CD4-positive, alpha-beta T cell (primary cell): ENCODE measurements around the gene SCAMP4. TPM values are rescaled to one million over a fixed set of nuclear protein-coding genes. Genes with fewer than 3 reads are reported as not detected.

Experiments used
- ATAC-seq: fragments of 200-7000 bp; cut with Tn5 transposase; one replicate; pipeline ENCODE4 v1.10.0; 2022; ENCODE audit warnings: mild to moderate bottlenecking; ENCODE audit not compliant: poor library complexity
- CTCF ChIA-PET: fragments of 350-600 bp; sonication (Branson Sonifier 250); formaldehyde crosslinking; loops from one replicate; lab custom pipeline; 2021; ENCODE audit warnings: antibody characterized with exemption, inconsistent platforms; lab: Charles Lee
- POLR2A ChIA-PET: fragments of 350-600 bp; sonication (Branson Sonifier 250); formaldehyde crosslinking; loops from one replicate; lab custom pipeline; 2021; ENCODE audit warnings: antibody characterized with exemption, inconsistent platforms; lab: Charles Lee
- DNase-seq, 14 experiments: peaks; one replicate each; pipeline ENCODE4 v3.0.0-alpha.2; 2013 to 2020; ENCODE audit warnings: mixed read lengths in 2 of 14
- H3K27ac ChIP-seq, 2 donors: one replicate each; pipeline versions ENCODE4 v1.5.1 to v1.7.0; 2013; ENCODE audit warnings: low read length in 2 of 2, low read depth in 1 of 2, mild to moderate bottlenecking in 1 of 2
- H3K27me3 ChIP-seq, 2 experiments: 1 replicate in 1 of 2; 2 replicates in 1 of 2; pipeline versions ENCODE4 v1.6.1 to v1.7.0; 2013; ENCODE audit warnings: low read length in 2 of 2, control low read depth in 1 of 2, mild to moderate bottlenecking in 1 of 2, moderate library complexity in 1 of 2; ENCODE audit not compliant: insufficient read depth in 2 of 2, control insufficient read depth in 1 of 2
- H3K36me3 ChIP-seq: one replicate; pipeline ENCODE4 v1.6.1; 2013; ENCODE audit warnings: low read length, control low read depth; ENCODE audit not compliant: insufficient read depth
- H3K4me1 ChIP-seq: one replicate; pipeline ENCODE4 v1.6.1; 2013; ENCODE audit warnings: low read length, control low read depth; ENCODE audit not compliant: insufficient read depth
- H3K4me3 ChIP-seq: one replicate; pipeline ENCODE4 v1.5.1; 2013; ENCODE audit warnings: mild to moderate bottlenecking, low read length, moderate library complexity
- H3K9me3 ChIP-seq, 2 experiments: 1 replicate in 1 of 2; 2 replicates in 1 of 2; pipeline versions ENCODE4 v1.6.1 to v1.7.0; 2013; ENCODE audit warnings: low read length in 2 of 2, mild to moderate bottlenecking in 2 of 2, control low read depth in 1 of 2, moderate library complexity in 1 of 2; ENCODE audit not compliant: control insufficient read depth in 1 of 2, insufficient read depth in 1 of 2
- H3K27ac Mint-ChIP-seq: one replicate; pipeline ENCODE4 v1.8.0; 2020; ENCODE audit warnings: mixed read lengths
- H3K27me3 Mint-ChIP-seq: one replicate; pipeline ENCODE4 v1.8.0; 2021; ENCODE audit warnings: mixed read lengths
- H3K36me3 Mint-ChIP-seq: one replicate; pipeline ENCODE4 v1.8.0; 2021; ENCODE audit warnings: low read depth, mixed read lengths
- H3K4me1 Mint-ChIP-seq: one replicate; pipeline ENCODE4 v1.8.0; 2021; ENCODE audit warnings: low read depth, mixed read lengths
- H3K4me3 Mint-ChIP-seq: one replicate; pipeline ENCODE4 v1.8.0; 2020; ENCODE audit warnings: mild to moderate bottlenecking, mixed read lengths
- H3K9me3 Mint-ChIP-seq: one replicate; pipeline ENCODE4 v1.8.0; 2020; ENCODE audit warnings: mixed read lengths
- intact Hi-C, 2 experiments: fragments of 100-400 bp; cut with DNase I in 1 of 2; cut with micrococcal nuclease in 1 of 2; formaldehyde crosslinking; loops; one replicate each; pipeline versions ENCODE4 v1.15.1 to v1.9.0; 2023 to 2025; cut with DNase I, micrococcal nuclease
- total RNA-seq, 174 experiments: library from RNA in 2 of 174; stranded (reverse) in 2 of 174; gene quantifications; one replicate each; pipeline ENCODE4 v1.2.3 and lab custom pipeline; 2021 to 2026
- TF ChIP-seq, protein P1 (sequence below): fragments of 200-600 bp; IDR thresholded peaks from one replicate; pipeline ENCODE4 v1.8.0; 2022; ENCODE audit warnings: antibody characterized with exemption, mild to moderate bottlenecking

Gene SCAMP4
- total RNA-seq, 2 experiments from 2014 or later = 12.7 to 15.4 TPM

- peaks cover 74% of the 10 kb centered on the region for H3K4me1 ChIP-seq
- Mint-ChIP-seq H3K27ac (peak overlapping the region; percentile 96), H3K4me3 (peak overlapping the region; percentile 99), H3K36me3 (peaks cover 8% of the 10 kb centered on the region), H3K27me3 (no peaks in the 10 kb centered on the region), H3K4me1 (peaks cover 51% of the 10 kb centered on the region), H3K9me3 (no peaks in the 10 kb centered on the region)
- TF ChIP-seq, protein P1, sequence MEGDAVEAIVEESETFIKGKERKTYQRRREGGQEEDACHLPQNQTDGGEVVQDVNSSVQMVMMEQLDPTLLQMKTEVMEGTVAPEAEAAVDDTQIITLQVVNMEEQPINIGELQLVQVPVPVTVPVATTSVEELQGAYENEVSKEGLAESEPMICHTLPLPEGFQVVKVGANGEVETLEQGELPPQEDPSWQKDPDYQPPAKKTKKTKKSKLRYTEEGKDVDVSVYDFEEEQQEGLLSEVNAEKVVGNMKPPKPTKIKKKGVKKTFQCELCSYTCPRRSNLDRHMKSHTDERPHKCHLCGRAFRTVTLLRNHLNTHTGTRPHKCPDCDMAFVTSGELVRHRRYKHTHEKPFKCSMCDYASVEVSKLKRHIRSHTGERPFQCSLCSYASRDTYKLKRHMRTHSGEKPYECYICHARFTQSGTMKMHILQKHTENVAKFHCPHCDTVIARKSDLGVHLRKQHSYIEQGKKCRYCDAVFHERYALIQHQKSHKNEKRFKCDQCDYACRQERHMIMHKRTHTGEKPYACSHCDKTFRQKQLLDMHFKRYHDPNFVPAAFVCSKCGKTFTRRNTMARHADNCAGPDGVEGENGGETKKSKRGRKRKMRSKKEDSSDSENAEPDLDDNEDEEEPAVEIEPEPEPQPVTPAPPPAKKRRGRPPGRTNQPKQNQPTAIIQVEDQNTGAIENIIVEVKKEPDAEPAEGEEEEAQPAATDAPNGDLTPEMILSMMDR = no peak
- H3K9me3 ChIP-seq = no peaks in the 10 kb centered on the region
- H3K27me3 ChIP-seq = no peaks in the 10 kb centered on the region
- H3K27ac ChIP-seq = peak overlapping the region; percentile 61 to 67
- H3K36me3 ChIP-seq = no peaks in the 10 kb centered on the region
- POLR2A ChIA-PET = interaction anchor here (0.6 kb wide), 1 partner anchor 388 kb away, joined by 3 read pairs; the partner anchor contains the start of gene AMH
- DNase-seq = peak in 2 of 14 experiments; percentile 29 to 55
- CTCF ChIA-PET = no interaction called here
- peak overlapping the region; percentile 72 for H3K4me3 ChIP-seq
- ATAC-seq = no peak
- intact Hi-C loops = loop anchor here (5.0 kb wide), 2 partner anchors 46 to 236 kb away; partner anchors contain the start of genes ADAT3 (in 1 of the 2), IZUMO4 (in 1 of the 2), MOB3A (in 1 of the 2) and SCAMP4 (in 1 of the 2)
Observed at GRCh38 chr19:1860821-1861598, 44.2 kb upstream of the SCAMP4 start.

DNA sequence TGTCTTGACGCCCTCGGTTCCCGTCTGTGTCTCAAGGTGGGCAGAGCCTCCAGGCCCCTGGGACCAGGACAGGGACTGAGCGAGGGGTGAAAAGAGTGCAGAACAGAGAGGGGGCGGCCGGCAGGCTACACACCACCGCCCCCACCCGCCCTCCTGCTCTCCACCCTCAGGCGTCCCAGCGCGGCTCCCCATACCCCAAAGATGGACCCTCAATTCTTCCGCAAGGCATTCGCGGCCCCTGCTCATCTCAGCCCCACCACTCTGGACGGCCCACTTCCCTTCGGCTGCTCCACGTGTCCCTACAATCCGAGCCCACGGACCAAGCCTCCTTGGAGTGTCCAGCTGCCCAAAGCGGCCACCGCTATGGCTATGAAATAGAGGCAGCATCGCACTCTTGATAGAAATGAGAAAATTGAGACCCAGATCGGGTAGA lies 43.6 kb upstream of the SCAMP4 start:
- Mint-ChIP-seq H3K4me3 (peak overlapping the region; percentile 99), H3K36me3 (peaks cover 8% of the 10 kb centered on the region), H3K4me1 (peaks cover 46% of the 10 kb centered on the region), H3K27me3 (no peaks in the 10 kb centered on the region), H3K9me3 (no peaks in the 10 kb centered on the region), H3K27ac (peak overlapping the region; percentile 96)
- Histone ChIP-seq H3K27ac (peak overlapping the region; percentile 53 to 74), H3K9me3 (no peaks in the 10 kb centered on the region), H3K36me3 (no peaks in the 10 kb centered on the region), H3K4me3 (peak overlapping the region; percentile 72), H3K4me1 (peaks cover 68% of the 10 kb centered on the region), H3K27me3 (no peaks in the 10 kb centered on the region)
- TF ChIP-seq, protein P1 = no peak
- ChIA-PET CTCF (no interaction called here), POLR2A (no interaction called here)
- ATAC-seq (no peak), DNase-seq (peak in 1 of 14 experiments; percentile 59)
- intact Hi-C loops = loop anchor here (2.0 to 5.0 kb wide), 3 partner anchors 13 to 236 kb away; partner anchors contain the start of genes ADAT3 (in 1 of the 2), IZUMO4 (in 1 of the 2), MOB3A (in 1 of the 2) and REXO1 (in 1 of the 2)

- Histone ChIP-seq H3K27me3 (no peaks in the 10 kb centered on the region), H3K36me3 (no peaks in the 10 kb centered on the region), H3K4me1 (peaks cover 66% of the 10 kb centered on the region), H3K9me3 (no peaks in the 10 kb centered on the region), H3K27ac (peak overlapping the region; percentile 53 to 74), H3K4me3 (peak overlapping the region; percentile 72)
- CTCF ChIA-PET = no interaction called here
- POLR2A ChIA-PET = no interaction called here
- intact Hi-C loops = loop anchor here (2.0 to 5.0 kb wide), 3 partner anchors 13 to 235 kb away; partner anchors contain the start of genes ADAT3 (in 1 of the 2), IZUMO4 (in 1 of the 2), MOB3A (in 1 of the 2) and REXO1 (in 1 of the 2)
- ATAC-seq = no peak
- Mint-ChIP-seq H3K27me3 (no peaks in the 10 kb centered on the region), H3K4me1 (peaks cover 46% of the 10 kb centered on the region), H3K9me3 (no peaks in the 10 kb centered on the region), H3K27ac (peak overlapping the region; percentile 96), H3K36me3 (peaks cover 8% of the 10 kb centered on the region), H3K4me3 (peak overlapping the region; percentile 99)
- TF ChIP-seq, protein P1 = no peak
- no peak for DNase-seq
Observed at GRCh38 chr19:1862068-1862423, 43.2 kb upstream of the SCAMP4 start.
